Activated T-cell treated with anti-CD3 and anti-CD28 coated beads for 48 hours (primary cell): ENCODE measurements around the gene CEP250.
"Not testable (repeated sequence)": the region's sequence is repeated elsewhere in the genome, so short reads cannot be mapped to it uniquely, and the experiment has no call there.

Source experiments
- DNase-seq: peaks from one replicate; pipeline ENCODE4 v3.0.0-alpha.2; 2020; ENCODE audit warnings: low read depth

CEP250 gene

DNA sequence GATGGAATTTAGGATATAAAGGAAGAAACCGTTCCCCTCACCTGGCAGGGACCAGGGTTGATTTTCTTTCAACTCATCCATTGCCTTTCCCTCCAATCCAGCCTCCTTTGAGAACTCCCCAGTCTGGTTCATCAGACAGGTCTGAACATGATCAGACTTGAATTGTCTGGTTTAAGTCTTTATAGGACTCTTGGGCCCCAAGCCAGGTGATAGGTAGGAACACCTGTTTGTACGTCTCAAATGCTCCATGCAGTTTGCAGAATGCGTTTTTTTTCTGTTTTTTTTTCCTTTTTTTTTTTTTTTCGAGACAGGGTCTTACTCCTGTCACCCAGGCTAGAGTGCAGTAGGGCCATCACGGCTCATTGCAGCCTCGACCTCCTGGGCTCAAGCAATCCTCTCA lies 4.1 kb upstream of the CEP250 start:
- no peak for DNase-seq

DNA sequence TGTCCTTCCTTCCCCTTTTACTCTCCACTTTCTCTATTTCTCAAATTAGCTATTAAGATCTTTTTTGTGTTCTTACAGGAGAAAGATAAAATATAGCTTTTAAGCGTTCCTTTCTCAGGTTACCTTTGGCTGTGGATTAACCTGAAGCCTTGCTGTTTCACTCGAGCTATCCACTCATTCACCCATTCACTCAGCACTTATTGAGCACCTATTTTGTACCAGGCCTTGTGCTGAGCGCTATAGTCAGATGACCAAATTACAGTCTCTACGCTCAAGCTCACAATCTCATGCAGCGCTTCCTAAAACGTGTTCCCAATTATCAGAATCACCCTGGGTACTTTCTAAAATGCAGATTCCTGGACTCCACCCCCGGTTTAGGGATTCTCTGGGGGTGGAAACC lies 1.8 kb upstream of the CEP250 start:
- no peak for DNase-seq

DNA sequence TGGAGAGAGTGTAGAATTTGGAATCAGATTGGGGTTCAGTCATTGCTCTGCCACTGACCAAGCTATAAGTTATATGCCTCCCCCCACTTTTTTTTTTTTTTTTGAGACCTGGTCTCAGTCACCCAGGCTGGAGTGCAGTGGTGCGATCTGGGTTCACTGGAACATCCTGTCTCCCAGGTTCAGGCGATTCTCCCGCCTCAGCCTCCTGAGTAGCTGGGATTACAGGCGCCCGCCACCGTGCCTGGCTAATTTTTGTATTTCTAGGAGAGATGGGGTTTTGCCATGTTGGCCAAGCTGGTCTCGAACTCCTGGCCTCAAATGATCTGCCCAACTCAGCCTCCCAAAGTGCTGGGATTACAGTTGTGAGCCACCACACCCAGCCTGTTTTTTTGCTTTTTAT lies 1.3 kb downstream of the CEP250 start:
- not testable (repeated sequence) for DNase-seq

DNA sequence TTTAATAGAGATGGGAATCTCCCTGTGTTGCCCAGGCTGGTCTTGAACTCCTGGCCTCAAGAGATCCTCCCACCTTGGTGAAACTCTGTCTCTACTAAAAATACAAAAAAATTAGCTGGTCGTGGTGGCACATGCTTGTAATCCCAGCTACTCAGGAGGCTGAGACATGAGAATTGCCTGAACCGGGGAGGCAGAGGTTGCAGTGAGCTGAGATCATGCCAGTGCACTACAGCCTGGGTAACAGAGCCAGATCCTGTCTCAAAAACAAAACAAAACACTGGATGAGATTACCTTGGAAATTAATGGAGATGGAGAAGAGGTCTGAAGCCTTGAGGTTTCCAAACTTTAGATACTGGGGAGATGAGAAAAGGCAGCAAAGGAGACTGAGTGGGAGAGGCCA lies 2.1 kb downstream of the CEP250 start:
- DNase-seq = not testable (repeated sequence)

DNA sequence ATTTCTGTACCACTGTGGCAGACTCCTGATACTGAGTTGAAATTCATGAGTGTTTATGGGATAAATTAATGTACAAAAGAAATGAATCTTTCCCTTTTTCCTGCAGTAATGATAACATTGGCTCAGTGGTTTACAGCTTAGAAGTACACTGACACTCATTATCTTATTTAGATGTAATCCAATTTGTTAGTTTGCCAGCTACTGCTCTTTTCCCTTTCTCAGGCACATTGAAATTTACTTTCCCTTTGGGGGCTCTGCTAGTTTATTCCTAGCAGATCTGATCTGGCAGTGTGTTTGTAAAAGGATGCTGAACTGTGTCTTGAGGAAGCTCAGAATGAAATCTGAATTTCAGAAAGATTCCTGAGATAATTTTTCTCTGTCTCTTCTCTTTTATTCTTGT lies 3.0 kb downstream of the CEP250 start:
- no peak for DNase-seq

DNA sequence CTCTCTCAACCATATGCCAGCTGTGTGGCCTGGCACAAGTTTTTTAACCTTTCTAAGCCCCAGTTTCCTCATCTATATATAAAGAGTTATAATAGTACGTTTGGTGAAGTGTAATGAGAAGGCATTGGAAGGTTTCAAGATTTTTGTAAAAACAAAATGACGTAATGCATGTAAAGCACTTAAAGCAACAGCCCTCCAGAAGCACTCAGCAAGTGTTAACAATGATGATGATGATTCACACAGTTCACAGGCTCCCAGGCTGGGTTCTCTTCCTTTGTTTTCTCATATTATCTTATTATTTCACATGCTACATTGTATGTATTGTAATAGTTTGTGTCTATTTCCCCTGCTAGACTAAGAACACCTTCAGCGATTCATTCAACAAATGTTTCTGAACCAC lies 6.2 kb downstream of the CEP250 start:
- no peak for DNase-seq

DNA sequence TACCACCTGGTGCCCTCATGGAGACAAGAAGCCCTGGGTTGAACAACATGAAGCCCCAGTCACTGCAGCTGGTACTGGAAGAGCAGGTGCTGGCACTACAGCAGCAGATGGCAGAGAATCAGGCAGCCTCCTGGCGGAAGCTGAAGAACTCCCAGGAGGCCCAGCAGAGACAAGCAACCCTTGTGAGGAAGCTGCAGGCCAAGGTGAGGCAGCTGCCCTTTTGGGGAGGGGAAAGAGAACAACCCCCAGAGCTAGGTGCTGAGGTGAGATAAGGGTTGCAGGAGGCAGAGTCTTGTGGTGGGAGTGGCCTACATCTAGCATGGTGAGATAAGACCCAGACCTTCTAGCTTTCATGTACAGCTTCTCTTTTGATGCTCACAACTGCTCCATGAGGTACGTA lies 7.0 kb downstream of the CEP250 start:
- no peak for DNase-seq

DNA sequence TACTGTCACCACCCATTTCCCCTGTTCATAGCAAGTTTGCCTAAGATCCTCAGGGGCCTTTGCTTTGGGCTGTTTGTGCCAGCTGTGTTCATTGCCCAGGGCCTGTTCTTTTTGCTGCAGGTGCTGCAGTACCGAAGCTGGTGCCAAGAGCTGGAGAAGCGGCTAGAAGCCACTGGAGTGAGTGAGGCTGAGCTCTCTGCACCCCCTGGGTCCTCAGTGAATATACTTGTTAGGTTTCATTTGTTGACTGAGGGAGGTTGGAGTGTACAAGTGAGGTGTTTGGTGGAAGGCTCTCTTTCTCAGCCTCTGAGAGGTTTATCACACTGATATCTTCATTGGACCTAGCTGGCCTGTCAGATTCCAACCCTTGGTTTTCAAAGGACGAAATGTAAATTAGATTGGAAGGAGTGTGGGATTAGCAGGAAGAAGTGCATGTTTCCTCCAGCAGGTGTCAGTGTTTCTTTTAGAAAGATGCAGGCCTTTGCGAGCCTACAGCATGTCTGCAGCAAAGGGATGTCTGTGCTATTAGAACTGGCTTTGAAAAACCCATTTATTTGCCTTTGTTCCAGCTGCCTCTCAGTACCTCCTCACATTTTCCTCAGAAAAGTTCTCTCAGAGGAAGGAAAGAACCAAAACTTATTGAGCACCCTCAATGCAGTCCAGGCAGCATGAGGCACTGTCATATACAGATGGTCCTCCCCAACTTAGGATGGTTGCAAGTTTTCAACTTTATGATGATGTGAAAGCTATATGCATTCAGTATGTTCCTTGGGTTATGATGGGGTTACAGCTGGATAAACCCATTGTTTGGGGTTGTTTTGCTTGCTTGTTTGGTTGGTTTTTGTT lies 8.3 kb downstream of the CEP250 start:
- DNase-seq = peak; percentile 21

DNA sequence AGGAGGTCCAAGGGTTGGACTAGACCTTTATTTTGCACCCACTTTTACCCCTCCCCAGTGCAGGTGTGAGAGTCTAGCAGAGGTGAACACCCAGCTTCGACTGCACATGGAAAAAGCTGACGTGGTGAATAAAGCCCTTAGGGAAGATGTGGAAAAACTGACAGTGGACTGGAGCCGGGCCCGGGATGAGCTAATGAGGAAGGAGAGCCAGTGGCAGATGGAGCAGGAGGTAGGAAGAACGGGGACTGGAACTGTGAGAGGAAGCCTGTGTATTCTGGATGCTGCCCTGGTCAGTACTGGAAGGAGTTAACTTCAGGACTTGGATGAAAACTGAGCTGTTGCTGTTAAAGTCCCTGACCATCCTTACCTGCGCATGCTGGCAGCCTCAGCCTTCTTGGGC lies 10.6 kb downstream of the CEP250 start:
- DNase-seq = no peak

DNA sequence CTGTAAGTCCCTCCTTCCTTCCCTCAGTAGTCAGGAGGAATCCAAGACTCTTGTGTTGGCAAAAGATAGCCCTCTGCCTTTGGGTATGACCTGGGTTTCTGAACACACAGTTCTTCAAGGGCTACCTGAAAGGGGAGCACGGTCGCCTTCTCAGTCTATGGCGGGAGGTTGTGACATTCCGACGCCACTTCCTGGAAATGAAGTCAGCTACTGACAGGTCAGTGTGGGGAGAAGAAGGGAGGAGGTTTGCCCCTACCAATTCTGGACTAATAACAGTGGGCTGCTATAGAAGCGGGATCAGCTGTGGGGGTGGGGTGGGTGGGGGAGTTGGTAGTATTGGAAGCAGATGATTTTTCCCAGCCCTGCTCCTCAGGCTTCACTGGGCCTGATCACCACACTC lies 11.5 kb downstream of the CEP250 start:
- DNase-seq = no peak

DNA sequence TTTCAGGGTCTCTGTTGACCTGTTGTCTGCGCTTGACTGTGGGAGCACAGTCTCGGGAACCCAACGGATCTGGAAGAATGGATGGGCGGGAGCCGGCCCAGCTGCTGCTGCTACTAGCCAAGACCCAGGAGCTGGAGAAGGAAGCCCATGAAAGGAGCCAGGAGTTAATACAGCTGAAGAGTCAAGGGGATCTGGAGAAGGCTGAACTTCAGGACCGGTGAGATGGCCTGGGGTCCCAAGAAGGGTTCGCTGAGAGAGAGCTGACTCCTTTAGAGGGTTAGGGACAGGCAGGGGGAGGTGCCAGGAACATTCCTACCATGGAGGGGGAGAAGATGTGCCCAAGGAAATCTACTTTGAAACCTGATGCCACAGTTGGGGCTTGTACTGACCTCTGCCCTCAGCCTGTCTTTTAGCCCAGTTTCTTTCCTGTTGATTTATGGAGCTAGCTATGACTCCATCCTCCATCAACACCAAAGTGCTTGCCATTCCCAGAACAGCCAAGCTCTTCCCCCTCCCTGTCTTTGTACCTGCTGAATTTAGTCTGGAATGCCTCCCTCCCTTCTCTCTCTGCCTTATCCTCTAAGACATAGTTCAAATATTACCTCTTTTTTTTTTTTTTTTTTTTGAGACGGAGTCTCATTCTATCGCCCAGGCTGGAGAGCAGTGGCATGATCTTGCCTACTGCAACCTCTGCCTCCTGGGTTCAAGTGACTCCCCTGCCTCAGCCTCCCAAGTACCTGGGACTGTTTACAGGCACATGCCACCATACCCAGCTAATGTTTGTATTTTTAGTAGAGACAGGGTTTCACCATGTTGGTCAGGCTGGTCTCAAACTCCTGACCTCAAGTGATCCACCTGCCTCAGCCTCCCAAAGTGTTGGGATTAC lies 12.2 kb downstream of the CEP250 start:
- DNase-seq = no peak

DNA sequence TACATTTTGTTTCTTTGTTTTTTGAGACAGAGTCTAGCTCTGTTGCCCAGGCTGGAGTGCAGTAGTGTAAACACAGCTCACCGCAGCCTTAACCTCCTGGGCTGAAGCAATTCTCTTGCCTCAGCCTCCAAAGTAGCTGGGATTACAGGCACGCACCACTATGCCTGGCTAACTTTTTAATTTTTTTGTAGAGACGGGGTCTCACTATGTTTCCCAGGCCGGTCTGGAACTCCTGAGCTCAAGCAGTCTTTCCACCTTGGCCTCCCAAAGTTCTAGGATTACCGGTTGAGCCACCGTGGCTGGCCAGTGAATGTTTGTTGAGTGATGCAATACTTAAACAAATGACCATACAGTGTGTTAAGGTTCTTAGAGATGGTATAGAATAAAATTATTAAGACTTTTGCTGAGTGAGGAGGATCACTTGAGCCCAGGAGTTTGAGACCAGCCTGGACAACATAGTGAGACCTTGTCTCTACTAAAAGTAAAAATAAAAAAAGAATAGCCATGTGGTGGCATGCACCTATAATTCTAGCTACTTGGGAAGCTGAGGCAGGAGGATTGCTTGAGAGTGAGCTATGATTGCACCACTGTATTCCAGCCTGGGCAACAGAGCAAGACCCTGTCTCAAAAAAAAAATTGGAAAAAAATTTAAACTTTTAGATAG lies 13.4 kb downstream of the CEP250 start:
- no peak for DNase-seq

DNA sequence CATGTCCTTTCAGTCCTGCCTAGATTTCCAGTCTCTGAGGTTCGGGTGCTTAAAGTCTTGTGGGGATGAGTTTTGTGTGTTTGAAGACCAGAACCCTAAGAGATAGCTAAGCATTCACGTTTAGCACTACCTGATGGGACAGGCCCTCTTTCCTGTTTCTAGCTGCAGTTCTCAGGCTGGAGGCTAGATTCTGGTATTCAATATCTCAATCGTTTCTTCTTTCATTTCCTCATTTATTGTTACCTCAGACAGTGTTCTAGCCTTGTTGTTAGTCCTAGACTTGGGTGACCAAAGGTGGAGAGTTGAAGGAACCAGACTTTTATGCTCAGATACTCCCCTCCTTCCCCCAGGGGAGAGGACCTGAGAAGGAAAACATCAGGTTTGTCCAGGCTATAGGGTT lies 16.8 kb downstream of the CEP250 start:
- DNase-seq = no peak

DNA sequence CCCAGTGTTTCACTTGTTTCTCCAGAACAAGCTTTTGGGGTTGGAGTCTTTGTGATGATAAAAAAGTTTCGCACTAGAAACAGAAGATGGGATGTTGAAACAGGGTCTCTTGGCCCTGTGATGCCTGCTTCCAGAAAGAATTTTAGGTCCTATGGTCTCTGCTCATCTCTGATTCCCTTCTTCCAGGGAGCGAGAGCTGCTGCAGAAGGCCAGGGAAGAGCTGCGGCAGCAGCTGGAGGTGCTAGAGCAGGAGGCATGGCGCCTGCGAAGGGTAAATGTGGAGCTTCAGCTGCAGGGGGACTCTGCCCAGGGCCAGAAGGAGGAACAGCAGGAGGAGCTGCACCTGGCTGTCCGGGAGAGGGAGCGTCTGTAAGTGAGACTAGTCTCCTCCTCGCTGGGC lies 18.3 kb downstream of the CEP250 start:
- no peak for DNase-seq

DNA sequence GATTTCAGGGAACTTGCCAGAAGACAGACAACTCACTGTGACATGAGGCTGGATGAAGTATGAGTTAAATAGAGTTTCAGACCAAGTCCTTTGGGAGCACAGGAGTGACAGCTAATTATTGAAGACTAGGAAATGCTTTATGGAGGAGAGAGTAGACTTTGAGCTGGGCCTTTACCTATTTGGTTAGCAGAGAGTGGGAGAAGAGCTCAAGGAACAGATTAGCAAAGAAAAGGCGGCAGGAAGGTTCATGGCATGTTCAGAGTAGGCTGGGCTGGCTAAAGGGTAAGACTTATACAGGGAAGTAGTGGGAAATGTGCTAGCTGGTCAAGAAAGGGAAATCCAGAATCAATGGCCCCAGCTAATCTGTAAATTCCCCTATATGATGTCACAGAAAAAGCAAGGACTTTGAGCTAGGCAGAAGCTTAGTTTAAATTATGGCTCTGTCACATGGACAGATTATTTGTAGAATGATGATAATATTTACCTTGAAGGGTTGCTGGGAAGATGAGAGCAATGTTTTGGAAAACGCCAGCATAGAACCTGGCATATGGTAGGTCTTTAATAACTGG lies 19.0 kb downstream of the CEP250 start:
- no peak for DNase-seq

DNA sequence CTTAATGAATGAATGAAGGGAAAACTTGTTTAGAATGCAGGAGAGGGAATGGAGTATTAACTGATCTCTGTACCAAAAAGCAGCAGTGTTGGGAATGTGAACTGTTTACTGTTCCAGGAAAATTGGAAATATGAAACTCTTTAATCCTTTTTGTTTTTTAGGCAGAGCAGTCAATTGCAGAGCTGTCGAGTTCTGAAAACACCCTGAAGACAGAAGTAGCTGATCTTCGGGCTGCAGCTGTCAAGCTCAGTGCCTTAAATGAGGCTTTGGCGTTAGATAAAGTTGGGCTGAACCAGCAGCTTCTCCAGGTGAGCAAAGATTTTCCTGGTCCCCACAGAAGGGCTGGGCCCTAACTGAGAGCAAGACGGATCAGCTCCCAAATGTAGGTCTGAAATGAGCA lies 20.9 kb downstream of the CEP250 start:
- no peak for DNase-seq

DNA sequence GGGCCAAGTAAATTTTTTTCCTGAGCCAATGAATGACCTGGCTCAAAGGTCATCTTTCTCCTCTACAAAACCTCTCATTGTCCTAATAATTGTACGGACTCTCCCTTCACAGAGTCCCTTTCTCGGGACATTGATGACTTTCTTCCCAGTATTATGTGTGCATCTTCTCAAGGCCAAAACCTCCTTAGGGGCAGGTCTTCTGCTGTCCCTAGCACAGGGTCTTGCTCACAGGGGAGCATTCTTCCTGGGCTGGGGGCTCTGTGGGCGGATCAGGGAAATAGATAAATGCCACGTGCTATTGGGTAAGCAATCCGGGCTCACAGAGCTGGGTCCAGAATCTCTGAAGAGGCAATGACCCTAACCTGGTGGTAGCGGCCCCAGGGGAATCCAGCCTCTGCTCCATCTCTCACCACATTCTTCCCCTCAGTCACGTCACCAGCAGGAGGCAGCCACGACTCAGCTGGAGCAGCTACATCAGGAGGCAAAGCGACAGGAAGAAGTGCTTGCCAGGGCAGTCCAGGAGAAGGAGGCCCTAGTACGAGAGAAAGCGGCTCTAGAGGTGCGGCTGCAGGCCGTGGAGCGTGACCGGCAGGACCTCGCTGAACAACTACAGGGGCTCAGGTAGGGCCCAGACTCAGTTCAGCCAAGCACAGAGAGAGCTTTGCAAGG lies 23.5 kb downstream of the CEP250 start:
- DNase-seq = no peak

DNA sequence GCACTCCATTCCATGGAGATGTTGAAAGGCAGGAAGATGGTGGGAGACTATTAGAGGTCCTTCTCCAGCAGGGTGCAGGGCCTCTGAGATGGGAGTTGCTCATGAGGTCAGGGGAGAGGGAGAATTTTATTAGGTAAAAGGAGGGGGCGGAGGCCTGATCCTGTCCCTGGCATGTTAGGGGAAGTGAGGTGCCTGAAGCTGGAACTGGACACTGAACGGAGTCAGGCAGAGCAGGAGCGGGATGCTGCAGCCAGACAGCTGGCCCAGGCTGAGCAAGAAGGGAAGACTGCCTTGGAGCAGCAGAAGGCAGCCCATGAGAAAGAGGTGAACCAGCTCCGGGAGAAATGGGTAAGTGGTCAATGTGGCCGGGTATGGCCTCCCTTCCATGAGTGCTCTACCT lies 24.4 kb downstream of the CEP250 start:
- no peak for DNase-seq

DNA sequence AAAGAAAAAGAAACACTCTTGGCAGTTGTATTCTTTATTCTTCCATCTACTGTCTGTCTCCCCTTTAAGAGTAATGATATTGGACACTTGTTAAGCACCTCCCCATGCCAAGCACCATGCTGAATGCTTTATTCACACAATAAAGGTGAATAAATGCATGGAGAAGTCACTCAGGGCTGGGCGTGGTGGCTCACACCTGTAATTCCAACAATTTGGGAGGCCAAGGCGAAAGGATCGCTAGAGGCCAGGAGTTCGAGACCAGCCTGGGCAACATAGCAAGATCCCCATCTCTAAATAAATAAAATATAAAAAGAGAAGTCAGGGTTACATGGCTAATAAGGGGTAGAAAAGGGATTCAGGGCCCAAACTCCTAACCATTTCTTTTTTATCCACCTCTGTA lies 32.1 kb downstream of the CEP250 start:
- no peak for DNase-seq

DNA sequence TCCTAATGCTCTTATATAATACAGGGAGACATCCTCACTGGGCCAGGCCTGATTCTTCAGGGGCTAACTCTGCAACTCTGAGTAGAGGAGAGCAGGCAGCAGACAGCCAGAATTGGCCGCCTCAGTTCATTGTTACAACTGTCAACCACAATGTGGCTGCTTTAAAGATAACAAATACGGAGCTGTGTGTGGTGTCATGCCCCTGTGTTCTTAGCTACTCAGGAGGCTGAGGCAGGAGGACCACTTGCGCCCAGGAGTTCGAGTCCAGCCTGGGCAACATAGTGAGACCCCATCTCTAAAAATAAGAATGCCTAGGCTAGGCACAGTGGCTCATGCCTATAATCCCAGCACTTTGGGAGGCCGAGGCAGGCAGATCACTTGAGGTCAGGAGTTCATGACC lies 34.3 kb downstream of the CEP250 start:
- no peak for DNase-seq

DNA sequence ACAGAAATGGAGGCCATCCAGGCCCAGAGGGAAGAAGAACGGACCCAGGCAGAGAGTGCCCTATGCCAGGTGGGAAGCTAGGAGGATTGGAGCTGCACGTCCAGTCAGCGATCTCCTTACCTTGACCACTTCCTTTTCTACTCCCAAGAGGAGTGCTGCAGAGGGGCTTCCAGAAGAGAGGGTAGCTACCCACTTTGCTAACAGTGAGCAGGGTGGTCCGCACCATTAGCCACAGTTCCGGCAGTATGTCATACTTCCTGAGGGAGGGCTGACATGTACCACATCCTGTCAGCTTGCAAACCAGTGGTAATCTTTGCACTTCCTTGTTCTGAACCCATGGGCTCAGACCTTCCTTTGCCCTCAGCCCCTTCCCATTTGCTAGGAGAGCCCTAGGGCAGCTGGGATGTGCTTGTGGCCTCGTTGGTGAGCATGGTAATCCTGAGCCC lies 35.4 kb downstream of the CEP250 start:
- peak; percentile 37 for DNase-seq

DNA sequence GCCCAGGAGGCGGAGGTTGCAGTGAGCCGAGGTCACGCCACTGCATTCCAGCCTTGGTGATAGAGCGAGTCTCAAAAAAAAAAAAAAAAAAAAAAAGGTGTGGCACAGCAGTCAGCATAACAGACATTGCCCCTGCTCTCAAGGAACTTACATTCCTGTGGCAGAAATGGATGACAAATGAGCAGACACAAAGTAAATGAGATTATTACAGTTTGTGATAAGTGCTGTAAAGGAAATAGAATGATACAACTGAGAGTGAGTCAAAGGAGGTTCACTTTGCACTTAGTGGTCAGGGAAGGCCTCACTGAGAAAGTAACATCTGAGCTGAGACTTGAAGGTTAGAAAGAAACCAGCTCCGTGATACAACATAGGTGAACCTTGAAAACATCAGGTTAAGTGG lies 36.4 kb downstream of the CEP250 start:
- DNase-seq = no peak
